Mammary epithelial cell (primary cell): ENCODE data around the gene SPEM3.

Experiments
- EZH2 ChIP-seq: IDR thresholded peaks from 2 replicates; pipeline ENCODE4 v1.6.1; 2012; ENCODE audit warnings: low read length, inconsistent platforms, borderline replicate concordance
- TF ChIP-seq, protein P1 (sequence below), 2 donors: IDR thresholded peaks in 1 of 2; conservative IDR thresholded peaks in 1 of 2; 2 replicates each; pipeline ENCODE4 v1.5.1; 2011 to 2012; ENCODE audit warnings: inconsistent platforms in 2 of 2, low read length in 2 of 2, mild to moderate bottlenecking in 2 of 2, control low read depth in 1 of 2, low read depth in 1 of 2; ENCODE audit not compliant: insufficient read depth in 1 of 2; ENCODE audit errors: extremely low read depth in 1 of 2

DNA sequence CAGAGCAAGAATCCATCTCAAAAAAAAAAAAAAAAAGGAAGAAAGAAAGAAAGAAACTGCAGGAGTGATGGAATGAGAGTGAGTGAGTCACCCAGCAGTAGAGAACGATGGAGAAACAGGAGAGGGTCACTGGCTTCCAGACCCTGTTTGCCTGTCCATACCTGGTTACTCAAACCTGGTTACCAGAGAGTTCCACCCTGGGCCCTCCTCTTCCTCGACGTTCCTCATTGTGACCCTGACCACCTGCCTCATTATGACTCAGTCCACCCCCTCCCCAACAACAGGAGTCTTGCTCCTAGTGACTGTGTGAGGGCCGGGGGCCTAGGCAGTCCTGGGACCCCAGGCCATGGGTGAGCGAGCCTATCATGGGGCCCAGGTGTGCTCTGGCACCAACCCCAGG, at the start of gene SPEM3:
- TF ChIP-seq, protein P1, sequence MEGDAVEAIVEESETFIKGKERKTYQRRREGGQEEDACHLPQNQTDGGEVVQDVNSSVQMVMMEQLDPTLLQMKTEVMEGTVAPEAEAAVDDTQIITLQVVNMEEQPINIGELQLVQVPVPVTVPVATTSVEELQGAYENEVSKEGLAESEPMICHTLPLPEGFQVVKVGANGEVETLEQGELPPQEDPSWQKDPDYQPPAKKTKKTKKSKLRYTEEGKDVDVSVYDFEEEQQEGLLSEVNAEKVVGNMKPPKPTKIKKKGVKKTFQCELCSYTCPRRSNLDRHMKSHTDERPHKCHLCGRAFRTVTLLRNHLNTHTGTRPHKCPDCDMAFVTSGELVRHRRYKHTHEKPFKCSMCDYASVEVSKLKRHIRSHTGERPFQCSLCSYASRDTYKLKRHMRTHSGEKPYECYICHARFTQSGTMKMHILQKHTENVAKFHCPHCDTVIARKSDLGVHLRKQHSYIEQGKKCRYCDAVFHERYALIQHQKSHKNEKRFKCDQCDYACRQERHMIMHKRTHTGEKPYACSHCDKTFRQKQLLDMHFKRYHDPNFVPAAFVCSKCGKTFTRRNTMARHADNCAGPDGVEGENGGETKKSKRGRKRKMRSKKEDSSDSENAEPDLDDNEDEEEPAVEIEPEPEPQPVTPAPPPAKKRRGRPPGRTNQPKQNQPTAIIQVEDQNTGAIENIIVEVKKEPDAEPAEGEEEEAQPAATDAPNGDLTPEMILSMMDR (conservative IDR thresholded peaks at IDR 0.05 in 1 of 2, IDR thresholded peaks at IDR 0.05 in 1 of 2; ENCODE audit: extremely low read depth in 1 of 2, insufficient read depth in 1 of 2, low read depth in 1 of 2, low read length in 2 of 2), result no peak
- TF ChIP-seq EZH2, result no peak
